ENCODE results near the gene FAM131A. TPM values are rescaled to one million over a fixed set of nuclear protein-coding genes. Genes with fewer than 3 reads are reported as not detected.

Gene FAM131A
- total and polyA plus RNA-seq, 9 of the 15 experiments (the other 6 are each of a cell fraction or from before 2014, with no cell fraction given) = 0.48 to 11.1 (median 4.3) TPM

DNA sequence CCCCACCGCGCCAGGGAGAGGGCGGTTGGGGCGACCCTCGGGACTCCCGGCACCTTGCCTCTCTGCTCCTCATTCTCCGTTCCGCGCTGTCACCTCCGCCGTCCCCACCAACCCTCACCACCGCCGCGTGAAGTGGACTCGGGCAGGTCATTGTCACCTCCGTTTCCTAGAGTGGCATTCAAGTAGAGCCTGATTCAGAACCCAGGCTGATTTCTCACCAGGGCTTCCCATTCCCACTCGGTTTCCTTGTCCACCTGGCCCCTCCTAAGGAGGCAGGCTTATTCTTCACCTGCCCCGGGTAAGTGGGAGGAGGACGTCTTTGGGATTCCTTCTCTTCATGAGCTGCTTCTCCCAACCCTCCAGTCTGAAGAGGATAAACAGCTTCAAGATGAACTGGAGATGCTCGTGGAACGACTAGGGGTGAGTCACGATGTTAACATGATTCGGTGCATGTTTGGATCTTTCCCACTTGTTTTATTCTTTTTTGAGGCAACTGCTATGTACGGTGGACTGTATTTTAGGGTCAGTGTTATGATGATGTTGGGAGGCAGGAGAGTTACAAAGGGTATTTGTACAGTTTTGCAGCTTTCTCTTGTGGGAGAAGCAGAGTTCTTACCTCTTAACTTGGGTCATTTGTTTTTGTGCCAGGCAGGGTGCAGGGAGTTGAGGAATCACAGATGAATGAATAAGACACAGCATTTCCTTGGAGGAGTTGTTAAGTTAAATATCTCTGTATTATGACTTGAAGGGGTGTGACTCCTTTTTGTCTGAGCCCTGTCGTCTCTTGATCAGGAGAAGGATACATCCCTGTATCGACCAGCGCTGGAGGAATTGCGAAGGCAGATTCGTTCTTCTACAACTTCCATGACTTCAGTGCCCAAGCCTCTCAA lies 37.7 kb upstream of the FAM131A start (continued):
- TF ChIP-seq, protein P1, sequence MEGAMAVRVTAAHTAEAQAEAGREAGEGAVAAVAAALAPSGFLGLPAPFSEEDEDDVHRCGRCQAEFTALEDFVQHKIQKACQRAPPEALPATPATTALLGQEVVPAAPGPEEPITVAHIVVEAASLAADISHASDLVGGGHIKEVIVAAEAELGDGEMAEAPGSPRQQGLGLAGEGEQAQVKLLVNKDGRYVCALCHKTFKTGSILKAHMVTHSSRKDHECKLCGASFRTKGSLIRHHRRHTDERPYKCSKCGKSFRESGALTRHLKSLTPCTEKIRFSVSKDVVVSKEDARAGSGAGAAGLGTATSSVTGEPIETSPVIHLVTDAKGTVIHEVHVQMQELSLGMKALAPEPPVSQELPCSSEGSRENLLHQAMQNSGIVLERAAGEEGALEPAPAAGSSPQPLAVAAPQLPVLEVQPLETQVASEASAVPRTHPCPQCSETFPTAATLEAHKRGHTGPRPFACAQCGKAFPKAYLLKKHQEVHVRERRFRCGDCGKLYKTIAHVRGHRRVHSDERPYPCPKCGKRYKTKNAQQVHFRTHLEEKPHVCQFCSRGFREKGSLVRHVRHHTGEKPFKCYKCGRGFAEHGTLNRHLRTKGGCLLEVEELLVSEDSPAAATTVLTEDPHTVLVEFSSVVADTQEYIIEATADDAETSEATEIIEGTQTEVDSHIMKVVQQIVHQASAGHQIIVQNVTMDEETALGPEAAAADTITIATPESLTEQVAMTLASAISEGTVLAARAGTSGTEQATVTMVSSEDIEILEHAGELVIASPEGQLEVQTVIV (CRISPR knock-in tag; IDR thresholded peaks at IDR 0.05; ENCODE audit: borderline replicate concordance) = no peak
- TF ChIP-seq MYC (IDR thresholded peaks at IDR 0.05; ENCODE audit: low read depth, low read length) = no peak
- peak; percentile 27; the same call in 1 of the 2 replicates for TF ChIP-seq MYC (CRISPR knock-in tag; IDR thresholded peaks at IDR 0.05; ENCODE audit: borderline replicate concordance, low read depth)
- TF ChIP-seq, protein P2, sequence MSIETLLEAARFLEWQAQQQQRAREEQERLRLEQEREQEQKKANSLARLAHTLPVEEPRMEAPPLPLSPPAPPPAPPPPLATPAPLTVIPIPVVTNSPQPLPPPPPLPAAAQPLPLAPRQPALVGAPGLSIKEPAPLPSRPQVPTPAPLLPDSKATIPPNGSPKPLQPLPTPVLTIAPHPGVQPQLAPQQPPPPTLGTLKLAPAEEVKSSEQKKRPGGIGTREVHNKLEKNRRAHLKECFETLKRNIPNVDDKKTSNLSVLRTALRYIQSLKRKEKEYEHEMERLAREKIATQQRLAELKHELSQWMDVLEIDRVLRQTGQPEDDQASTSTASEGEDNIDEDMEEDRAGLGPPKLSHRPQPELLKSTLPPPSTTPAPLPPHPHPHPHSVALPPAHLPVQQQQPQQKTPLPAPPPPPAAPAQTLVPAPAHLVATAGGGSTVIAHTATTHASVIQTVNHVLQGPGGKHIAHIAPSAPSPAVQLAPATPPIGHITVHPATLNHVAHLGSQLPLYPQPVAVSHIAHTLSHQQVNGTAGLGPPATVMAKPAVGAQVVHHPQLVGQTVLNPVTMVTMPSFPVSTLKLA (conservative IDR thresholded peaks at IDR 0.05) = 0 out of 4 replicates have a peak, but pooled peaks of 1 of the 2 experiments have one; percentile 3
- TF ChIP-seq KLF1 (tag; IDR thresholded peaks at IDR 0.05) = 0 out of 2 replicates have a peak, but pooled peaks have one; percentile 14
- TF ChIP-seq PHF20 (IDR thresholded peaks at IDR 0.05; ENCODE audit: partially characterized antibody) = peak; percentile 6
- TF ChIP-seq SIN3A (IDR thresholded peaks at IDR 0.05; ENCODE audit: borderline replicate concordance in 2 of 2, control insufficient read depth in 1 of 2, low read depth in 2 of 2, low read length in 2 of 2) = peak in 1 of 2 experiments; percentile 35; a peak in 1 of 4 replicates
- 0 out of 4 replicates have a peak, but pooled peaks of 1 of the 2 experiments have one; percentile 49 for TF ChIP-seq FOXK2 (conservative IDR thresholded peaks at IDR 0.05 in 1 of 2, IDR thresholded peaks at IDR 0.05 in 1 of 2; ENCODE audit: low read depth in 2 of 2)
- no peak for TF ChIP-seq ZFP30 (CRISPR knock-in tag; IDR thresholded peaks at IDR 0.05; ENCODE audit: borderline replicate concordance)
- TF ChIP-seq FOSL1 (tag; conservative IDR thresholded peaks at IDR 0.05) = peak; percentile 47; the same call in 1 of the 2 replicates
- no peak for TF ChIP-seq ZNF445 (CRISPR knock-in tag; IDR thresholded peaks at IDR 0.05; ENCODE audit: low read depth)
- TF ChIP-seq THRAP3 (IDR thresholded peaks at IDR 0.05; ENCODE audit: borderline replicate concordance) = no peak
- TF ChIP-seq CXXC5 (CRISPR knock-in tag; IDR thresholded peaks at IDR 0.05) = no peak
